Type B pancreatic cell (in vitro differentiated cells): Measurements from ENCODE around the gene TSPAN1. TPM values are rescaled to one million over a fixed set of nuclear protein-coding genes. Genes with fewer than 3 reads are reported as not detected.

ENCODE experiments used
- DNase-seq: peaks from one replicate; pipeline ENCODE4 v3.0.0; 2021; ENCODE audit warnings: mixed read lengths; ENCODE audit not compliant: unreplicated experiment; ENCODE audit errors: extremely low spot score
- H3K27ac Mint-ChIP-seq: 2 replicates; pipeline ENCODE4 v1.8.0; 2021; ENCODE audit warnings: mild to moderate bottlenecking, mixed read lengths
- H3K27me3 Mint-ChIP-seq: 2 replicates; pipeline ENCODE4 v1.8.0; 2021; ENCODE audit warnings: mixed read lengths
- H3K36me3 Mint-ChIP-seq: 2 replicates; pipeline ENCODE4 v1.8.0; 2021; ENCODE audit warnings: mixed read lengths
- H3K4me1 Mint-ChIP-seq: one replicate; pipeline ENCODE4 v1.8.0; 2021; ENCODE audit warnings: mixed read lengths; ENCODE audit not compliant: unreplicated experiment
- H3K4me3 Mint-ChIP-seq: 2 replicates; pipeline ENCODE4 v1.8.0; 2021; ENCODE audit warnings: mild to moderate bottlenecking, mixed read lengths
- H3K9me3 Mint-ChIP-seq: 2 replicates; pipeline ENCODE4 v1.8.0; 2021; ENCODE audit warnings: mixed read lengths
- total RNA-seq: library from RNA; stranded (reverse); gene quantifications from 2 replicates; pipeline ENCODE4 v1.2.1, GENCODE V29; 2021; ENCODE audit warnings: low replicate concordance
- TF ChIP-seq, protein P1 (sequence below): fragments of 200-600 bp; sonication (generic); conservative IDR thresholded peaks from 2 replicates; pipeline ENCODE4 v1.5.0; 2021; ENCODE audit warnings: antibody characterized with exemption, mild to moderate bottlenecking

TSPAN1 gene
- total RNA-seq, 1 donor from 2014 or later, result 27.6 TPM

- Mint-ChIP-seq H3K9me3 (no peaks in the 10 kb centered on the region), H3K4me1 (no peaks in the 10 kb centered on the region), H3K27ac (no peak overlapping the region), H3K4me3 (no peak overlapping the region), H3K27me3 (peaks cover 48% of the 10 kb centered on the region), H3K36me3 (no peaks in the 10 kb centered on the region)
- TF ChIP-seq, protein P1, sequence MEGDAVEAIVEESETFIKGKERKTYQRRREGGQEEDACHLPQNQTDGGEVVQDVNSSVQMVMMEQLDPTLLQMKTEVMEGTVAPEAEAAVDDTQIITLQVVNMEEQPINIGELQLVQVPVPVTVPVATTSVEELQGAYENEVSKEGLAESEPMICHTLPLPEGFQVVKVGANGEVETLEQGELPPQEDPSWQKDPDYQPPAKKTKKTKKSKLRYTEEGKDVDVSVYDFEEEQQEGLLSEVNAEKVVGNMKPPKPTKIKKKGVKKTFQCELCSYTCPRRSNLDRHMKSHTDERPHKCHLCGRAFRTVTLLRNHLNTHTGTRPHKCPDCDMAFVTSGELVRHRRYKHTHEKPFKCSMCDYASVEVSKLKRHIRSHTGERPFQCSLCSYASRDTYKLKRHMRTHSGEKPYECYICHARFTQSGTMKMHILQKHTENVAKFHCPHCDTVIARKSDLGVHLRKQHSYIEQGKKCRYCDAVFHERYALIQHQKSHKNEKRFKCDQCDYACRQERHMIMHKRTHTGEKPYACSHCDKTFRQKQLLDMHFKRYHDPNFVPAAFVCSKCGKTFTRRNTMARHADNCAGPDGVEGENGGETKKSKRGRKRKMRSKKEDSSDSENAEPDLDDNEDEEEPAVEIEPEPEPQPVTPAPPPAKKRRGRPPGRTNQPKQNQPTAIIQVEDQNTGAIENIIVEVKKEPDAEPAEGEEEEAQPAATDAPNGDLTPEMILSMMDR, result no peak
- no peak for DNase-seq
Measured at GRCh38 chr1:46166521-46167462, 8.1 kb upstream of the TSPAN1 start.

DNA sequence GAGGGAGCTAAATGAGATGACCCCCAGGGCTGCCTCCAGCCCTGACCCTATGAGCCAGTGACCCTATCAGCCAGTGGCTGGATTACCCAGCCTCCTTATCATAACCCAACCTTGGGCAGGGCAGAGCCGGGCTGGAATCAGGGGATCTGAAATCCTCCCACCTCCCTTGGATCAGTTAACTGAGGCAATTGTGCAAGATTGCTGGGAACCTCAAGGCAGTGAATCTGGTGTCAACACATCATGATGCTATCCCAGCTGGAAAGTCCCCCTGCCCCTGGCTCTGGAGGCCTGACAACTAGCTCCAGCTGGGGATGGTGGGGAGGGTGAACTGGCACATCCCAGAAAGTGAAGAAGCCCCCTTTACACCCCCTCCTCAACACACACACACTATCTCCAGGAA lies 6.4 kb upstream of the TSPAN1 start:
- TF ChIP-seq, protein P1, result no peak
- H3K27me3 Mint-ChIP-seq, result peaks cover 51% of the 10 kb centered on the region
- no peaks in the 10 kb centered on the region for H3K9me3 Mint-ChIP-seq
- H3K4me1 Mint-ChIP-seq, result peaks cover 4% of the 10 kb centered on the region
- H3K27ac Mint-ChIP-seq, result no peak overlapping the region
- no peak overlapping the region for H3K4me3 Mint-ChIP-seq
- DNase-seq, result no peak
- no peaks in the 10 kb centered on the region for H3K36me3 Mint-ChIP-seq

DNA sequence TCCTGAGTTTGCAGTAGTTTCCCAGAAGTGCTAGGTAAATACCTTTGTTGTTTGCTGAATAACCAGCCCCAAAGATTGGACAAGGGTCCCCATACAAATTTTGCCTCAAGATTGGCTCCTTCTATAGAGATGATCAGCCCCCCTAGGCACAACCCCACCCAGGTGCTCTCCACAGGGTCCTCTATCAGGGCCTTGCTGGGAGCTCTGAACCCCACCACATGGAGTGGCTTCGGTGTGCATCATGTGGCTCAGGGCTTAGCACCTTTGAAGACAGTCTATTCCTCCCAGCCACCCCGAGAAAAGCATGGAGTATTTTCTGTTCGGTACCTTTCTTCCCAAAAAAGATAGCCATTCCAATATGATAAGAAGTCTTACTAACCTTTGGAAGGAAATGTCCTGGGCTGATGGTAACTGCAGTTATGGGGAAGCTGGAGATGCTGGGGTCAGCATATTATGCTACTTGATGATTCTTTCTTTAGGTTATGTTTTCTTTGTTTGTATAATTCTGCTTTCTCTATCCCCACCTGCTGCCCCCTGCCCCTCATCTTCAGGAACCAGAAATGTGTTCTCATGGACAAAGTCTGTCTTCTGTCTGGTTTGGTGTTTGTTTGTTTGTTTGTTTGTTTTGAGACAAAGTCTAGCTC lies 5.0 kb upstream of the TSPAN1 start:
- peaks cover 42% of the 10 kb centered on the region for H3K27me3 Mint-ChIP-seq
- H3K9me3 Mint-ChIP-seq, result no peaks in the 10 kb centered on the region
- no peak for DNase-seq
- no peak overlapping the region for H3K4me3 Mint-ChIP-seq
- no peak overlapping the region for H3K27ac Mint-ChIP-seq
- no peaks in the 10 kb centered on the region for H3K36me3 Mint-ChIP-seq
- TF ChIP-seq, protein P1, result no peak
- H3K4me1 Mint-ChIP-seq, result peaks cover 4% of the 10 kb centered on the region

GRCh38 chr1:46171351-46171750 lies 3.5 kb upstream of the TSPAN1 start:
- Mint-ChIP-seq H3K36me3 (no peaks in the 10 kb centered on the region), H3K27me3 (peaks cover 37% of the 10 kb centered on the region), H3K9me3 (no peaks in the 10 kb centered on the region), H3K27ac (no peak overlapping the region), H3K4me3 (no peak overlapping the region), H3K4me1 (peaks cover 4% of the 10 kb centered on the region)
- no peak for DNase-seq
- TF ChIP-seq, protein P1, result no peak

DNA sequence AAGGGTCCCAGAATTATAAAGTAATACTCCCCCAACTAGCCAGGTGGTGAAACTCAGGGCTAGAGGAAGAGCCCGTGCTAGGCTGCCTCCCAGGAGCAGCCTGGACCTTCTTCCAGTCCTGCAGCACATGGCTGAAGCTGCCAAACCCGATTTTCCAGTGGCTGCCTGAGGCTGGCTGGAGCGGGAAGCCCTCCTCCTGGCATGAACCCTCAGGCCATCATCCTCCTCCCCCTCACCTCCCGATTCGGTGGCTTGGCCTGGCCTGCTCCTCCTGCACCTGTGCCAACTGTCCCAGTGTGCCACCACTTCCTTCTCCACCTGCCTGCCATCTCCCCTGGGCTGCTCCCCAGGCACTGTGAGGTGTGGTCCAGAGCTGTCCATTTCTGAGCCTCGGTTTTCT lies 3.0 kb upstream of the TSPAN1 start:
- DNase-seq, result no peak
- Mint-ChIP-seq H3K4me3 (no peak overlapping the region), H3K36me3 (no peaks in the 10 kb centered on the region), H3K4me1 (peaks cover 4% of the 10 kb centered on the region), H3K9me3 (no peaks in the 10 kb centered on the region), H3K27me3 (peaks cover 31% of the 10 kb centered on the region), H3K27ac (peak overlapping the region; percentile 60)
- TF ChIP-seq, protein P1, result no peak
